ENCODE data around the gene ST6GALNAC5.
A peak's percentile ranks its signal among the peaks of the same experiment; 100 is the strongest.

ST6GALNAC5 gene

DNA sequence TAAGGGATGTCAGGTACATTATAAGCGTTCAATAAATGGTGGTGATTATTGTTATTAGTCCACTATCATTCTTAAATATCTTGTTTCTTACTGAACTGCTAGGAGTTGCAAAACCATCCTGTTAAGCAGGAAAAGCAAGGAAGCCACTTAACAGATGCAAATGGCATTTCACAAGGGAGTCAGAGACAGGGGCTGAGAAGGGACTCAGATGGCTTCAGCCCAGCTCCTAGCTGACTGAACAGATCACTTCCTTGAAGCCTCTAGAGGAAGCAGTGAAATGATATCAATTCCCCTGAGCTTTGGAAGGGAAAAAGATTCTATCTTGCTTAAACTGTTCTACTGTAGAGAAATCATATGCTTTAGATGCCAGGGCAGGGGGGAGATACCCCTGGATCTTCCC, 151.5 kb downstream of the ST6GALNAC5 start:
- DNase-seq: no peak
- no peak for TF ChIP-seq POLR2A (IDR thresholded peaks at IDR 0.05; ENCODE audit: low read length)
- TF ChIP-seq GATA1 (IDR thresholded peaks at IDR 0.05; ENCODE audit: low read depth, low read length): no peak

GRCh38 chr1:77021732-77022131, 154.5 kb downstream of the ST6GALNAC5 start:
- no peak for DNase-seq
- TF ChIP-seq GATA1 (IDR thresholded peaks at IDR 0.05; ENCODE audit: low read depth, low read length) (no peak), POLR2A (IDR thresholded peaks at IDR 0.05; ENCODE audit: low read length) (no peak)

- TF ChIP-seq GATA1 (IDR thresholded peaks at IDR 0.05; ENCODE audit: low read depth, low read length) (no peak), POLR2A (IDR thresholded peaks at IDR 0.05; ENCODE audit: low read length) (no peak)
- DNase-seq: no peak
Observed at GRCh38 chr1:77024500-77024899, 157.2 kb downstream of the ST6GALNAC5 start.

- TF ChIP-seq POLR2A (IDR thresholded peaks at IDR 0.05; ENCODE audit: low read length) (no peak), GATA1 (IDR thresholded peaks at IDR 0.05; ENCODE audit: low read depth, low read length) (no peak)
- no peak for DNase-seq
Observed at GRCh38 chr1:77025599-77025998, 158.3 kb downstream of the ST6GALNAC5 start.

DNA sequence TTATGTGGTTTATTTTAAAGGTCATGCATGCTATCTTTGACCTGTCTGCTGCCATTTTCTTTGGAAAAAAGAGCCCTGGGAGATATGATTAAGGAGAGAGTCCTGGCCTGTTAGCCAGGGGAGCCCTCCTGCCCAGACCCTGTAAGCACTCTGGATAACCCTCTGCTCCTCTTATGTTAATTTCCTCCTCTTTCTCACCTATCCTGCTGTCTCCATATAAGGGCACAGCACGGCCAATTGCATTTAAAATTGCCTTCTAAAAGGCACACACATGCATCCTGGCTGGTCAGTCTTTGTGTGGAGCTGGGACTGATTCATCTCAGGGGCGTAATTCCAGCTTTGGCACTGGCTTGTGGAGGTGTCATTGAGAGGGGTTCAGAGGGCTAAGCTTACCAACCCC, 158.9 kb downstream of the ST6GALNAC5 start:
- TF ChIP-seq POLR2A (IDR thresholded peaks at IDR 0.05; ENCODE audit: low read length): no peak
- TF ChIP-seq GATA1 (IDR thresholded peaks at IDR 0.05; ENCODE audit: low read depth, low read length): no peak
- no peak for DNase-seq

GRCh38 chr1:77026640-77027039, 159.4 kb downstream of the ST6GALNAC5 start:
- TF ChIP-seq GATA1 (IDR thresholded peaks at IDR 0.05; ENCODE audit: low read depth, low read length): no peak
- no peak for TF ChIP-seq POLR2A (IDR thresholded peaks at IDR 0.05; ENCODE audit: low read length)
- DNase-seq: no peak

DNA sequence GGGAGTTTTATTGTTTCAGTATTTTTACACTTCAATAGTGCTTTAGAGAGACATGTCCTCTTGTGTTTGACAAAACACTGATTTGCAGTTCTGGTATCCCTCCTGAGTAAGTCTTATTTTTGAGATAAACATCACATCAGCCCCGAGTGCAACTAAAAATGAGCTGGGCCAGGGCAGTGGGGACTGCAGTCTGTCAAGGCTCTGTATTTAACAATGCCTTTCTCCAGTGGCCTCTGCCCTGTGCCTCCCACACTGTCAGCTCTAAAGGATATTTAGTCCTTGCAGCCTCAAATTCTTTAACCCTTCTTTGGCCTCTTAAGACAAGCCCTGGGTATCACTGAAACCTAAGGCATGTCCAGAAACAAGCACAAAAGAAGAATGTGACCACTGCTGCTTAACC, 160.6 kb downstream of the ST6GALNAC5 start:
- no peak for DNase-seq
- no peak for TF ChIP-seq GATA1 (IDR thresholded peaks at IDR 0.05; ENCODE audit: low read depth, low read length)
- TF ChIP-seq POLR2A (IDR thresholded peaks at IDR 0.05; ENCODE audit: low read length): no peak

DNA sequence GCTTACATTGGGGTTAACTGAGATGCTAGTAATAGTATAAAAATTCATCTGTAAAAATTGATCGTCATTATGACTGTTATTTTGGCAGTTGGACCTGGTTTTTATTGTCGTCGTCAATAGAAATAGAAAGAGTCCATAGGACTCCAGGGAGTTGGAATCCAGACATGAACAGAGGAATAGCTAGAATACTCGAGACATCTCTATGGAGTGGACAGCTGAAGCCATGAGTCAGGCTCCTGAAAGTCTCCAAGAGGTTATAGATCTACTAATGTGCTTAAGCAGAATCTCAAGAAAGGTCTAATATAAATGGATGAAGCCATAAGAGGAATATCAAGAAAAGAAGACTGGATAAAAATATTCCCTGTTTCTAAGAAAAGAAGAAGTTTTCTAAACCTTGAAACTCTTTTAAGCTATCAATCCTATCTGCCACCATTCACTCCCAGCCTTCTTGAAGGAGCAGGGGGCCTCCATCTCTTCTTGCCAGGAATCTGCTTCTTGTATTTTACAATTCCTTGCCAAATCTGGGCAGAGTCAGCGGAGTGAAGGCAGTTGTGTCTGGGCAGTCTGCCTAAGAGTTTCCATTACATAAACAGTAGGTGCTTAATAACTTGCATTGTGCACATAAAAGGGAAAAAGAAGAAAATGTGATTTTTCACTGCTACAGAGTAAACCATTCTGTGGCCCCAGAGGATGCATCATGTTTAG, 163.3 kb downstream of the ST6GALNAC5 start:
- no peak for DNase-seq
- no peak for TF ChIP-seq GATA1 (IDR thresholded peaks at IDR 0.05; ENCODE audit: low read depth, low read length)
- TF ChIP-seq POLR2A (IDR thresholded peaks at IDR 0.05; ENCODE audit: low read length): no peak

- TF ChIP-seq GATA1 (IDR thresholded peaks at IDR 0.05; ENCODE audit: low read depth, low read length) (no peak), POLR2A (IDR thresholded peaks at IDR 0.05; ENCODE audit: low read length) (no peak)
- no peak for DNase-seq
Observed at GRCh38 chr1:77031106-77031662, 163.9 kb downstream of the ST6GALNAC5 start.

GRCh38 chr1:77036560-77036959, 169.3 kb downstream of the ST6GALNAC5 start:
- peak; percentile 10 to 12 for DNase-seq
- TF ChIP-seq POLR2A (IDR thresholded peaks at IDR 0.05; ENCODE audit: low read length) (no peak), GATA1 (IDR thresholded peaks at IDR 0.05; ENCODE audit: low read depth, low read length) (no peak)

- TF ChIP-seq GATA1 (IDR thresholded peaks at IDR 0.05; ENCODE audit: low read depth, low read length) (no peak), POLR2A (IDR thresholded peaks at IDR 0.05; ENCODE audit: low read length) (no peak)
- DNase-seq: no peak
Observed at GRCh38 chr1:77037038-77037437, 169.8 kb downstream of the ST6GALNAC5 start.

DNA sequence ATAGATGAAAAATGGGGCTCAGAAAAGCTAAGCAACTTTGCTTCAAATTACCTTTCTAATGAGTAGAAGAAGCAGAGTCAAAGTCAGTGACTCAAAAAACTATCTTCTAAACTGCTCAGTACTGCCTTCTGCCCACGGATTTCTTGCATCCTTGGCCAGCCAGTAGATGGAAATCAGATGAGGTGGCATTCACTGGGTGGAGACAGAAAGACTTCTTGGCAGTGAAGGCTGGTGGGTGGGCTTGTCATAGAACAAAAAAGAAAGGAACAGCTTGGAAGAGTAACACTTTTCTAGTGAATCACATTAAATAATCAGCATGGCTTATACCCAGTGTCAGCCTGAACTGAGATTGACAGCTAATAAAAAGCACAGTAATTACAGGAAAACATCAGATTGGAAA, 170.7 kb downstream of the ST6GALNAC5 start:
- no peak for TF ChIP-seq GATA1 (IDR thresholded peaks at IDR 0.05; ENCODE audit: low read depth, low read length)
- no peak for TF ChIP-seq POLR2A (IDR thresholded peaks at IDR 0.05; ENCODE audit: low read length)
- no peak for DNase-seq

DNA sequence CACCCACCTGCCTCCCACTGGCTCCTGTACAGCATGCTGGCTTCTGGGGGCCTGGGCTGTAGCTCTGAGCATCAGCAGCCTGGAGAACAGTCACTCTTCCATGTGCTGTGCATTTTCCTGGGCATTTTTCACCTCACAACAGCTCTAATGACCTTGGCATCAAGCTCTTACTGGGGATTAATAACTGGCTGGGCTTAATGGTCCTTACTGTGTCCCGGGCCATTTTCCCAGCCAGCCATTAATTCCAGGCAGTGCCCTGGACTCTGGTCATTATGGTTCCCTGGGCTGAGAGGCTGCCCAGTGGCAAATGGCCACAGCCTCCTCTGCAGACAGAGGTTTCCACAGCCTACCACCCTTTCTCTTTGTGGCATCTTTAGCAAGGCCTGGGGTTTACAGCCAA, 171.8 kb downstream of the ST6GALNAC5 start:
- DNase-seq: no peak
- no peak for TF ChIP-seq GATA1 (IDR thresholded peaks at IDR 0.05; ENCODE audit: low read depth, low read length)
- TF ChIP-seq POLR2A (IDR thresholded peaks at IDR 0.05; ENCODE audit: low read length): no peak

DNA sequence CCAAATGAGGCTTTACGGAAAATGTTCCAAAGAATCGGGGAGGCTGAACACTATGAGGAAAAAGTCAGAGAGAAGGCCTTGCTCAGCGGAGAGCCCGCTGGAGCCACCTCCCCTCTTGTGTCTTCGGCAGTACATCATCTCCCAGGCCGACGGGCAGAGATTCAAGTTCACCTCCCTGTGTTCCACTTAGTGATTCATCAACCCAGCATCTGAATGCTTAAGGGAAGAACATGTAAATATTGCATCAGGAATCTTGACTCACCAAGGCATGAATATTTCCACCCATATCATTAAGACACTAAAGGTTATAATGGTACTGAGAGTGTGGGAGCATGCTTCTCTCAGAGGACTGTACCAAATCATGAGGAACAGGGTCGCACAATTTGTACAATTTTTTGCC, 172.5 kb downstream of the ST6GALNAC5 start:
- no peak for DNase-seq
- TF ChIP-seq GATA1 (IDR thresholded peaks at IDR 0.05; ENCODE audit: low read depth, low read length): no peak
- TF ChIP-seq POLR2A (IDR thresholded peaks at IDR 0.05; ENCODE audit: low read length): no peak

DNA sequence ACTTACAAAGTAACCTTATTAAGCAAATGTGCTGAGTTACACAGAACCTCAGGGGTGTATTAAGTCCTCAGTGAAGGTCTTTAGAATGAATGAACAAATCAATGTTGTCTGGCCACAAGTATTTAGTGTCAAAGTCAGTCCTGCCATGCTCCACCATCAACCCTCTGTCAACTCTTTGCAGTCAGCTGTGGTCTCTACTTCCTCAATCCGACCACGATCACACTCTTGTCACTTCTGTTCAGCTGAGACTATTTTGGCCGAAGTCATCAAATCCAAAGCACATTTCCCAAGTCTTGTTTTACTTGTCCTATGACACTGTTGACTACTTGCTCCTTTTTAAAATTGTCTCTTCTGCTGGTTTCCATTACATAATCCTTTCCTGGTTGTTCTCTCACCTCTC, 173.5 kb downstream of the ST6GALNAC5 start:
- no peak for DNase-seq
- TF ChIP-seq GATA1 (IDR thresholded peaks at IDR 0.05; ENCODE audit: low read depth, low read length) (no peak), POLR2A (IDR thresholded peaks at IDR 0.05; ENCODE audit: low read length) (no peak)
